ENCODE measurements around the gene WBP4. TPM values are rescaled to one million over a fixed set of nuclear protein-coding genes. Genes with fewer than 3 reads are reported as not detected.
A peak's percentile ranks its signal among the peaks of the same experiment; 100 is the strongest.

Gene WBP4
- total and polyA plus RNA-seq, 2 of the 13 experiments (the other 11 are each of a cell fraction or from before 2014, with no cell fraction given) = 6.7 to 11.7 TPM

GRCh38 chr13:41132512-41133152, 71.3 kb downstream of the WBP4 start, which contains the start of gene KBTBD6 (continued):
- TF ChIP-seq DNMT1 (CRISPR knock-in tag; IDR thresholded peaks at IDR 0.05) (no peak), REST (IDR thresholded peaks at IDR 0.05; ENCODE audit: borderline replicate concordance in 1 of 2, low read depth in 1 of 2, low read length in 2 of 2) (peak in 1 of 2 experiments; percentile 17; a peak in 1 of 4 replicates), ISL2 (CRISPR knock-in tag; IDR thresholded peaks at IDR 0.05) (peak; percentile 64), KDM5B (CRISPR knock-in tag; IDR thresholded peaks at IDR 0.05; ENCODE audit: borderline replicate concordance) (no peak; the same call in 1 of the 2 replicates), ZNF235 (CRISPR knock-in tag; IDR thresholded peaks at IDR 0.05; ENCODE audit: borderline replicate concordance) (no peak), ZSCAN25 (CRISPR knock-in tag; IDR thresholded peaks at IDR 0.05) (0 out of 2 replicates have a peak, but pooled peaks have one; percentile 32), ZNF383 (CRISPR knock-in tag; IDR thresholded peaks at IDR 0.05; ENCODE audit: borderline replicate concordance) (no peak), ZNF205 (CRISPR knock-in tag; IDR thresholded peaks at IDR 0.05) (peak; percentile 99), ZNF577 (CRISPR knock-in tag; IDR thresholded peaks at IDR 0.05; ENCODE audit: borderline replicate concordance, low read depth) (no peak), KDM6A (CRISPR knock-in tag; IDR thresholded peaks at IDR 0.05; ENCODE audit: low read depth) (no peak), ZFP36 (IDR thresholded peaks at IDR 0.05; ENCODE audit: borderline replicate concordance, low read depth, low read length, partially characterized antibody) (no peak), ARNTL (CRISPR knock-in tag; IDR thresholded peaks at IDR 0.05) (no peak), RAD21 (CRISPR knock-in tag; IDR thresholded peaks at IDR 0.05) (0 out of 2 replicates have a peak, but pooled peaks have one; percentile 22), HOXA7 (CRISPR knock-in tag; IDR thresholded peaks at IDR 0.05) (no peak), SIX1 (CRISPR knock-in tag; IDR thresholded peaks at IDR 0.05; ENCODE audit: borderline replicate concordance) (peak; percentile 18; the same call in 1 of the 2 replicates), ZNF564 (CRISPR knock-in tag; IDR thresholded peaks at IDR 0.05) (no peak), HES4 (CRISPR knock-in tag; IDR thresholded peaks at IDR 0.05; ENCODE audit: borderline replicate concordance) (no peak; the same call in 1 of the 2 replicates), ZHX2 (IDR thresholded peaks at IDR 0.05; ENCODE audit: low read depth) (peak; percentile 56; the same call in 1 of the 2 replicates), ZHX2 (CRISPR knock-in tag; IDR thresholded peaks at IDR 0.05; ENCODE audit: borderline replicate concordance) (no peak), ZSCAN20 (CRISPR knock-in tag; IDR thresholded peaks at IDR 0.05; ENCODE audit: borderline replicate concordance) (0 out of 2 replicates have a peak, but pooled peaks have one; percentile 55), SCMH1 (CRISPR knock-in tag; IDR thresholded peaks at IDR 0.05; ENCODE audit: borderline replicate concordance) (no peak)

Data from HepG2 (cell line).